Myocyte (in vitro differentiated cells): ENCODE measurements around the gene FAM216A. TPM values are rescaled to one million over a fixed set of nuclear protein-coding genes. Genes with fewer than 3 reads are reported as not detected.

Experiments
- DNase-seq: peaks from one replicate; pipeline ENCODE4 v3.0.0-alpha.2; 2012; ENCODE audit warnings: low read depth
- total RNA-seq: library from RNA; depleted of rRNA; stranded (reverse); fragments of >200 nt; gene quantifications from 2 replicates; pipeline ENCODE4 v1.2.3, GENCODE V29; 2014

Gene FAM216A
- total RNA-seq, 1 donor from 2014 or later: 32.7 TPM

GRCh38 chr12:110537605-110538409 is 69.2 kb downstream of the FAM216A start:
- peak; percentile 93 for DNase-seq

GRCh38 chr12:110538869-110539622 is 70.4 kb downstream of the FAM216A start:
- DNase-seq: peak; percentile 57

Other genes starting within 250 kb of the FAM216A start
- gene ATP2A2, start 187.6 kb upstream of the FAM216A start, total RNA-seq: 438 and 959 TPM in 2 replicates
- 72.2 and 81.3 TPM in 2 replicates for gene ANAPC7, start 65.1 kb upstream of the FAM216A start, total RNA-seq
- 170 and 371 TPM in 2 replicates for gene ARPC3, start 18.5 kb upstream of the FAM216A start, total RNA-seq
- gene GPN3, start 588 bp upstream of the FAM216A start, total RNA-seq: 22.2 and 24.9 TPM in 2 replicates
- 59.9 and 64.8 TPM in 2 replicates for gene VPS29, start 33.3 kb downstream of the FAM216A start, total RNA-seq
- gene RAD9B, start 33.5 kb downstream of the FAM216A start, total RNA-seq: 1.1 and 3.6 TPM in 2 replicates
- gene PPTC7, start 114.5 kb downstream of the FAM216A start, total RNA-seq: 10.3 and 15.9 TPM in 2 replicates
- gene TCTN1, start 145.3 kb downstream of the FAM216A start, total RNA-seq: 34.6 and 48.4 TPM in 2 replicates
- 3.2 and 3.9 TPM in 2 replicates for gene HVCN1, start 220.3 kb downstream of the FAM216A start, total RNA-seq